HL-60 (cell line): Measurements from ENCODE around the gene RUFY4.

Experiments used
- DNase-seq, 2 experiments: peaks; one replicate each; pipeline ENCODE4 v3.0.0-alpha.2; 2010 to 2020; ENCODE audit warnings: low read depth in 1 of 2, low spot score in 1 of 2
- H3K27ac ChIP-seq: fragments of 250-450 bp; sonication (Bioruptor Pico); replicated peaks from 2 replicates; pipeline ENCODE4 v1.5.1; 2020; ENCODE audit warnings: mild to moderate bottlenecking, moderate library complexity
- H3K27me3 ChIP-seq: fragments of 250-450 bp; sonication (Bioruptor Pico); 2 replicates; pipeline ENCODE4 v1.5.1; 2021; ENCODE audit warnings: mild to moderate bottlenecking, moderate library complexity; ENCODE audit not compliant: insufficient read depth, poor library complexity, severe bottlenecking
- H3K4me3 ChIP-seq: replicated peaks from 2 replicates; pipeline ENCODE4 v1.5.1; 2011; ENCODE audit warnings: mild to moderate bottlenecking, control low read depth, low read length; ENCODE audit not compliant: insufficient read depth
- GABPA ChIP-seq: IDR thresholded peaks from 2 replicates; pipeline ENCODE4 v1.6.1; 2012; ENCODE audit warnings: low read depth
- POLR2AphosphoS5 ChIP-seq: IDR thresholded peaks from 2 replicates; pipeline ENCODE4 v1.6.1; 2012; ENCODE audit warnings: low read depth
- SPI1 ChIP-seq: IDR thresholded peaks from 2 replicates; pipeline ENCODE4 v1.6.1; 2012; ENCODE audit warnings: low read depth, mild to moderate bottlenecking, borderline replicate concordance
- TF ChIP-seq, protein P1 (sequence below): IDR thresholded peaks from 2 replicates; pipeline ENCODE4 v1.6.1; 2012; ENCODE audit warnings: low read depth; ENCODE audit not compliant: insufficient replicate concordance
- TF ChIP-seq, protein P2 (sequence below): IDR thresholded peaks from one replicate; pipeline ENCODE4 v1.5.1; 2011; ENCODE audit warnings: low read length, control low read depth, inconsistent platforms; ENCODE audit not compliant: insufficient read depth

Gene RUFY4

DNA sequence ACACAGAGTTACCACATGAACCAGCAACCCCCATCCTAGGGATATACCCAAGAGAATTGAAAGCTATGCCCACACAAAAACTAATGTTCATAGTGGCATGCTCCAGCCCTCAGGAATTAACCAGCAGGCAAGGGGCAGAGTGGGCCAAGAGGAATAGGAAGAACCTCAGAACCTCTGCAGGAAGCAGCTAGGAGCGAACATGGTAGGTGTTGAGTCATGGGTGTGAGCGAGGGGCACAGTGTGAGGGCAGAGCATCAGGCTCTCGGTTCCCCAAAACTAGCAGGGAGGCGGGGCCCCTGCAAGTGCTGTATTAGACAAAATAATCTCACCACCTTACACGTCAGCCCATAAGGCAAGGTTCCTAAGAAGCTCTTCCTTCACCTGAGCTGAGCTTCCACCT is 5.6 kb upstream of the RUFY4 start:
- DNase-seq, result peak in 1 of 2 experiments; percentile 75
- Histone ChIP-seq H3K27me3 (no peaks in the 10 kb centered on the region), H3K27ac (no peak overlapping the region), H3K4me3 (no peak overlapping the region)
- TF ChIP-seq POLR2AphosphoS5 (no peak), GABPA (no peak), SPI1 (no peak)
- TF ChIP-seq, protein P1, sequence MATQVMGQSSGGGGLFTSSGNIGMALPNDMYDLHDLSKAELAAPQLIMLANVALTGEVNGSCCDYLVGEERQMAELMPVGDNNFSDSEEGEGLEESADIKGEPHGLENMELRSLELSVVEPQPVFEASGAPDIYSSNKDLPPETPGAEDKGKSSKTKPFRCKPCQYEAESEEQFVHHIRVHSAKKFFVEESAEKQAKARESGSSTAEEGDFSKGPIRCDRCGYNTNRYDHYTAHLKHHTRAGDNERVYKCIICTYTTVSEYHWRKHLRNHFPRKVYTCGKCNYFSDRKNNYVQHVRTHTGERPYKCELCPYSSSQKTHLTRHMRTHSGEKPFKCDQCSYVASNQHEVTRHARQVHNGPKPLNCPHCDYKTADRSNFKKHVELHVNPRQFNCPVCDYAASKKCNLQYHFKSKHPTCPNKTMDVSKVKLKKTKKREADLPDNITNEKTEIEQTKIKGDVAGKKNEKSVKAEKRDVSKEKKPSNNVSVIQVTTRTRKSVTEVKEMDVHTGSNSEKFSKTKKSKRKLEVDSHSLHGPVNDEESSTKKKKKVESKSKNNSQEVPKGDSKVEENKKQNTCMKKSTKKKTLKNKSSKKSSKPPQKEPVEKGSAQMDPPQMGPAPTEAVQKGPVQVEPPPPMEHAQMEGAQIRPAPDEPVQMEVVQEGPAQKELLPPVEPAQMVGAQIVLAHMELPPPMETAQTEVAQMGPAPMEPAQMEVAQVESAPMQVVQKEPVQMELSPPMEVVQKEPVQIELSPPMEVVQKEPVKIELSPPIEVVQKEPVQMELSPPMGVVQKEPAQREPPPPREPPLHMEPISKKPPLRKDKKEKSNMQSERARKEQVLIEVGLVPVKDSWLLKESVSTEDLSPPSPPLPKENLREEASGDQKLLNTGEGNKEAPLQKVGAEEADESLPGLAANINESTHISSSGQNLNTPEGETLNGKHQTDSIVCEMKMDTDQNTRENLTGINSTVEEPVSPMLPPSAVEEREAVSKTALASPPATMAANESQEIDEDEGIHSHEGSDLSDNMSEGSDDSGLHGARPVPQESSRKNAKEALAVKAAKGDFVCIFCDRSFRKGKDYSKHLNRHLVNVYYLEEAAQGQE, result no peak
- TF ChIP-seq, protein P2, sequence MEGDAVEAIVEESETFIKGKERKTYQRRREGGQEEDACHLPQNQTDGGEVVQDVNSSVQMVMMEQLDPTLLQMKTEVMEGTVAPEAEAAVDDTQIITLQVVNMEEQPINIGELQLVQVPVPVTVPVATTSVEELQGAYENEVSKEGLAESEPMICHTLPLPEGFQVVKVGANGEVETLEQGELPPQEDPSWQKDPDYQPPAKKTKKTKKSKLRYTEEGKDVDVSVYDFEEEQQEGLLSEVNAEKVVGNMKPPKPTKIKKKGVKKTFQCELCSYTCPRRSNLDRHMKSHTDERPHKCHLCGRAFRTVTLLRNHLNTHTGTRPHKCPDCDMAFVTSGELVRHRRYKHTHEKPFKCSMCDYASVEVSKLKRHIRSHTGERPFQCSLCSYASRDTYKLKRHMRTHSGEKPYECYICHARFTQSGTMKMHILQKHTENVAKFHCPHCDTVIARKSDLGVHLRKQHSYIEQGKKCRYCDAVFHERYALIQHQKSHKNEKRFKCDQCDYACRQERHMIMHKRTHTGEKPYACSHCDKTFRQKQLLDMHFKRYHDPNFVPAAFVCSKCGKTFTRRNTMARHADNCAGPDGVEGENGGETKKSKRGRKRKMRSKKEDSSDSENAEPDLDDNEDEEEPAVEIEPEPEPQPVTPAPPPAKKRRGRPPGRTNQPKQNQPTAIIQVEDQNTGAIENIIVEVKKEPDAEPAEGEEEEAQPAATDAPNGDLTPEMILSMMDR, result no peak

DNA sequence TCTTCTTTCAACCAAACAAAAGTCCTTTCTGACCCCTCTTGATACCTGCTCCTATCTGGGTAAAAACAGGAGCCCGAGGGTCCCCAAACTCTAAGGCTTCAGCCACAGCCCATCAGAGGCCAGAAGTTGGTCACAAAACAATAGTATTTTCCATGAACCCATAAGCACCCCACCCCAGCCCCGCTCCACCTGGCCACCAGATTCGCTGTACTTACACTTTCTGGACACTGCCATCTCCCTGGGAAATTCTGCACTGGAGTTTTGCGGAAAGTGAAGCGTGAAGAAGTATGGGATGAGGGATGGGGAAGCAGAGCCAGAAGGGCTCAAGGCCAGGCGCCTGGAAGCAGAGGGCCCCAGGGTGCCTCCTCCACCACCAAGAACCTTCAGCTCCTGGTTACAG is 5.2 kb upstream of the RUFY4 start:
- Histone ChIP-seq H3K27me3 (no peaks in the 10 kb centered on the region), H3K27ac (no peak overlapping the region)
- TF ChIP-seq, protein P2, result no peak
- TF ChIP-seq POLR2AphosphoS5 (no peak), SPI1 (no peak), GABPA (no peak)
- TF ChIP-seq, protein P1, result no peak

DNA sequence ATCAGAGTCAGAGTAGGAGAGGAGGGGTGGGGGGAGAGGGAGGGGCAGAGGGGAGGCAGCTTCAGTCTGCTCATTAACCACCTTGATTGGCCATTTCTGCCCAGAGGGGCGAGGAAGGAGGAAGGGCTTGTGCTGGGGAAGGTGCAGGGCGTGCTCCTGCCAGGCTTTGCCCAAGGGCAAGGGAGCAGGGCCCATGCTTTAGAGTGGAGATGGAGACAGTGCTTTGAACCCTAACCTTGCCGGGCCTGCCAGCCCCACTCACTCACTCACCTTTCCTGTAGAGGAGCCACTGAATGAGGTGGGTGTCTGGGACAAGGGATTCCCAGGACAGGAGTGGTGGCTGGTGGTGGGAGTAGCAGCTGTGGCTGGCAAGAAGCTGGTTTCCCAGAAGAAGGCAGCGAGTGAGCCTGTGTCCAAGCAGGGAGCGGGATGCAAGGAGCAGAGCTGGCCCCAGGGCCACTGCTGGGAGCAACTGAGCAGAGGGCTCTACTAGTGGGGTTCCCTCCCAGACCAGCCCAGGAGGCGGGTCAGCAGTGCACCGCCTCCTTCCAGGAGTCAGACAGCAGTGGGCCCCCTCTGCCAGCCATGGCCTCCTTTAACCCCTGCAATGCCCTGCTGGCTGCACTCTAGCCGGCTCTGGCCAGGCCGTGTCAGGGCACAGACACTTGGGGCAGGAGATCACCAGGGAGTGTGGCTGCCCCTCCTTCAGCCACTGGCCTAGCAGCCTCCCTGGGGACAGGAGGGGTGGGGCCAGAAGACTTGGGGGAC is 3.6 kb upstream of the RUFY4 start:
- no peak for TF ChIP-seq GABPA
- H3K27me3 ChIP-seq, result no peaks in the 10 kb centered on the region
- H3K4me3 ChIP-seq, result no peak overlapping the region
- no peak for DNase-seq
- no peak overlapping the region for H3K27ac ChIP-seq

More for the DNA sequence above, 5.2 kb upstream of the RUFY4 start:
- no peak for DNase-seq
- no peak overlapping the region for H3K4me3 ChIP-seq

DNA sequence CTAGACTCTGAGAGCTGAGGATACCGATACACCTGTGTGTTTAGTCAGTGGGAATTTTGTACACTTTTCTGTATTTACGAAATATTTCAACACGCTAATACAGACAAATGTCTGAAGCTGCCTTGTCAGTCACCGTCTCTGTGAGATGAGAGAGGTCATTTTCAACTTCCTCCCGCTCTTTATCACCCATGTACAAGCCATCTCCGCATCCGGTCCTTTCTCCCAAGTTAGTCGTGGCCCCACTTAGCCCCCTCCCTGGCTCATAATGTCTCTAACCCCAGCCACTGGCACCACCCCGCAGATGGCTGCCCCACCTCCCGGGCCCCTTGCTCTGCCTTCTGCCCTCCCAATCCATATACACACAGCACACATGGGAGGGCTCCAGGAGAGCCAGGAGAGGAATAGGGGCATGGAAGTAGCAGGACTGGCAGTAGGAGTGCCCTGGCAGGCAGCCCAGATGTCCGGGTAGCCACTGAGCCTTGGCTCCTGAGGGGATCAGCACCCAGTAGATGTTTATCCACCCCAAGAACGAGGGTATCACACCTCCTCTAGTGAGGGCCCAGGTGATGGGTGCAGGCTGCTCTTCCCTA is 2.0 kb upstream of the RUFY4 start:
- Histone ChIP-seq H3K27me3 (no peaks in the 10 kb centered on the region), H3K27ac (no peak overlapping the region), H3K4me3 (no peak overlapping the region)
- no peak for TF ChIP-seq GABPA
- TF ChIP-seq, protein P2, result no peak
- DNase-seq, result peak; percentile 13 to 44
